IMR-90 (cell line): ENCODE data around the gene HSD17B3. TPM values are rescaled to one million over a fixed set of nuclear protein-coding genes. Genes with fewer than 3 reads are reported as not detected.

Experiments
- ATAC-seq: fragments of 200-7000 bp; cut with Tn5 transposase; 2 replicates; pipeline ENCODE4 v1.9.1; 2020; ENCODE audit warnings: low read depth, mild to moderate bottlenecking, moderate library complexity
- BruUV-seq: library from RNA; stranded (reverse); fragments of 400-500 nt; replicated peaks from 2 replicates; lab custom pipeline; 2021; lab: Mats Ljungman, UMichigan
- CTCF ChIA-PET: fragments of 300-600 bp; formaldehyde crosslinking; extraction: SDS; loops from one replicate; lab custom pipeline; 2021; ENCODE audit warnings: antibody characterized with exemption; lab: Yijun Ruan, JAX
- POLR2A ChIA-PET: fragments of 300-600 bp; sonication (Branson Sonifier 250); formaldehyde crosslinking; loops from one replicate; lab custom pipeline; 2022; ENCODE audit warnings: antibody characterized with exemption; ENCODE audit not compliant: unreplicated experiment; lab: Charles Lee
- DNase-seq: peaks from one replicate; pipeline ENCODE4 v3.0.0; 2013
- H2AFZ ChIP-seq: replicated peaks from 2 replicates; pipeline ENCODE3; 2013; ENCODE audit warnings: low read length, mild to moderate bottlenecking; ENCODE audit not compliant: poor library complexity
- H2AK5ac ChIP-seq: 2 replicates; pipeline ENCODE4 v1.6.1; 2013; ENCODE audit warnings: low read depth, low read length, inconsistent platforms
- H2AK9ac ChIP-seq: replicated peaks from 2 replicates; pipeline ENCODE3; 2013; ENCODE audit warnings: mild to moderate bottlenecking, low read depth, low read length, moderate library complexity; ENCODE audit not compliant: poor library complexity
- H2BK120ac ChIP-seq: 2 replicates; pipeline ENCODE4 v1.6.1; 2013; ENCODE audit warnings: low read depth, low read length, inconsistent platforms
- H2BK15ac ChIP-seq: 3 replicates; pipeline ENCODE4 v1.6.1; 2013; ENCODE audit warnings: low read depth, low read length, inconsistent platforms
- H2BK20ac ChIP-seq: 2 replicates; pipeline ENCODE4 v1.6.1; 2013; ENCODE audit warnings: low read depth, mild to moderate bottlenecking, inconsistent platforms, low read length, moderate library complexity
- H2BK5ac ChIP-seq: 2 replicates; pipeline ENCODE4 v1.6.1; 2013; ENCODE audit warnings: mild to moderate bottlenecking, low read depth, low read length, inconsistent platforms; ENCODE audit not compliant: poor library complexity, severe bottlenecking
- H3K14ac ChIP-seq: replicated peaks from 2 replicates; pipeline ENCODE4 v1.6.1; 2013; ENCODE audit warnings: low read depth, low read length, inconsistent platforms
- H3K18ac ChIP-seq: 2 replicates; pipeline ENCODE4 v1.6.1; 2013; ENCODE audit warnings: low read depth, low read length, control low read depth
- H3K23ac ChIP-seq: 2 replicates; pipeline ENCODE4 v1.6.1; 2013; ENCODE audit warnings: low read depth, low read length, inconsistent platforms
- H3K27ac ChIP-seq: 2 replicates; pipeline ENCODE4 v1.5.1; 2013; ENCODE audit warnings: mild to moderate bottlenecking, control low read depth, low read length; ENCODE audit not compliant: insufficient read depth
- H3K27me3 ChIP-seq: 2 replicates; pipeline ENCODE4 v1.6.1; 2013; ENCODE audit warnings: low read length; ENCODE audit not compliant: control insufficient read depth, insufficient read depth
- H3K36me3 ChIP-seq: 2 replicates; pipeline ENCODE4 v1.6.1; 2013; ENCODE audit warnings: low read length, mixed read lengths; ENCODE audit not compliant: control insufficient read depth, insufficient read depth
- H3K4ac ChIP-seq: 2 replicates; pipeline ENCODE4 v1.6.1; 2013; ENCODE audit warnings: low read depth, low read length, inconsistent platforms
- H3K4me1 ChIP-seq: 2 replicates; pipeline ENCODE4 v1.6.1; 2013; ENCODE audit warnings: low read length, mixed read lengths; ENCODE audit not compliant: control insufficient read depth, insufficient read depth
- H3K4me2 ChIP-seq: 2 replicates; pipeline ENCODE4 v1.6.1; 2013; ENCODE audit warnings: low read depth, mild to moderate bottlenecking, control low read depth, low read length, moderate library complexity
- H3K4me3 ChIP-seq: 2 replicates; pipeline ENCODE4 v1.5.1; 2013; ENCODE audit warnings: low read depth, mild to moderate bottlenecking, control low read depth, low read length, moderate library complexity; ENCODE audit not compliant: insufficient read depth
- H3K56ac ChIP-seq: 2 replicates; pipeline ENCODE4 v1.6.1; 2013; ENCODE audit warnings: low read length, inconsistent platforms; ENCODE audit not compliant: insufficient read depth; ENCODE audit errors: extremely low read depth
- H3K79me1 ChIP-seq, 2 experiments: 2 replicates each; pipeline ENCODE4 v1.6.1; 2013; ENCODE audit warnings: low read length in 2 of 2, inconsistent platforms in 1 of 2, low read depth in 1 of 2
- H3K9ac ChIP-seq: 2 replicates; pipeline ENCODE4 v1.6.1; 2013; ENCODE audit warnings: low read depth, low read length, control low read depth
- H3K9me1 ChIP-seq: 2 replicates; pipeline ENCODE4 v1.6.1; 2013; ENCODE audit warnings: low read length, inconsistent platforms; ENCODE audit not compliant: insufficient read depth
- H3K9me3 ChIP-seq: 2 replicates; pipeline ENCODE4 v1.6.1; 2013; ENCODE audit warnings: low read length; ENCODE audit not compliant: control insufficient read depth, insufficient read depth
- H4K20me1 ChIP-seq: 2 replicates; pipeline ENCODE4 v1.6.1; 2013; ENCODE audit warnings: low read length, inconsistent platforms; ENCODE audit not compliant: insufficient read depth
- H4K5ac ChIP-seq: 2 replicates; pipeline ENCODE4 v1.6.1; 2013; ENCODE audit warnings: mild to moderate bottlenecking, low read depth, low read length, control low read depth
- H4K8ac ChIP-seq, 2 experiments: 2 replicates each; pipeline ENCODE4 v1.6.1; 2013; ENCODE audit warnings: low read depth in 2 of 2, low read length in 2 of 2, control low read depth in 1 of 2, inconsistent platforms in 1 of 2
- H4K91ac ChIP-seq: 2 replicates; pipeline ENCODE4 v1.6.1; 2013; ENCODE audit warnings: low read depth, low read length, inconsistent platforms; ENCODE audit not compliant: insufficient read depth
- BHLHE40 ChIP-seq: fragments of 150-350 bp; IDR thresholded peaks from 2 replicates; pipeline ENCODE4 v1.6.1; 2016; ENCODE audit warnings: mild to moderate bottlenecking, low read depth, low read length
- CEBPB ChIP-seq: IDR thresholded peaks from 2 replicates; pipeline ENCODE4 v1.6.1; 2012; ENCODE audit warnings: low read depth, low read length, improper control_type of control experiment
- CHD1 ChIP-seq: IDR thresholded peaks from 2 replicates; pipeline ENCODE4 v1.6.1; 2012; ENCODE audit warnings: low read depth, low read length, improper control_type of control experiment
- CTCF ChIP-seq: conservative IDR thresholded peaks from 2 replicates; pipeline ENCODE4 v1.5.1; 2012; ENCODE audit warnings: mild to moderate bottlenecking, low read depth, low read length, improper control_type of control experiment
- ELK1 ChIP-seq: fragments of 150-350 bp; IDR thresholded peaks from 2 replicates; pipeline ENCODE4 v1.6.1; 2016; ENCODE audit warnings: low read depth, mild to moderate bottlenecking, low read length, moderate library complexity, borderline replicate concordance
- FOS ChIP-seq: fragments of 150-350 bp; IDR thresholded peaks from 2 replicates; pipeline ENCODE4 v1.6.1; 2016; ENCODE audit warnings: low read depth, low read length
- MAFK ChIP-seq: IDR thresholded peaks from 2 replicates; pipeline ENCODE4 v1.6.1; 2012; ENCODE audit warnings: low read depth, low read length, improper control_type of control experiment
- MAZ ChIP-seq: IDR thresholded peaks from 2 replicates; pipeline ENCODE4 v1.6.1; 2012; ENCODE audit warnings: low read depth, mild to moderate bottlenecking, low read length, improper control_type of control experiment, moderate library complexity, borderline replicate concordance
- MXI1 ChIP-seq: IDR thresholded peaks from 2 replicates; pipeline ENCODE4 v1.6.1; 2012; ENCODE audit warnings: low read depth, mild to moderate bottlenecking, low read length, moderate library complexity, borderline replicate concordance
- NFE2L2 ChIP-seq: fragments of 150-350 bp; IDR thresholded peaks from 2 replicates; pipeline ENCODE4 v1.6.1; 2016; ENCODE audit warnings: low read depth, mild to moderate bottlenecking, low read length
- POLR2A ChIP-seq: IDR thresholded peaks from 2 replicates; pipeline ENCODE4 v1.6.1; 2012; ENCODE audit warnings: mild to moderate bottlenecking, low read depth, low read length
- RAD21 ChIP-seq: IDR thresholded peaks from 2 replicates; pipeline ENCODE4 v1.6.1; 2012; ENCODE audit warnings: low read length, improper control_type of control experiment
- RCOR1 ChIP-seq: IDR thresholded peaks from 2 replicates; pipeline ENCODE4 v1.6.1; 2012; ENCODE audit warnings: mild to moderate bottlenecking, low read length, improper control_type of control experiment; ENCODE audit not compliant: insufficient replicate concordance
- RFX5 ChIP-seq: IDR thresholded peaks from 2 replicates; pipeline ENCODE4 v1.8.0; 2012; ENCODE audit warnings: low read depth, mild to moderate bottlenecking, low read length, moderate library complexity
- SMC3 ChIP-seq: fragments of 150-350 bp; IDR thresholded peaks from 2 replicates; pipeline ENCODE4 v1.6.1; 2016; ENCODE audit warnings: low read depth, mild to moderate bottlenecking, antibody characterized with exemption, low read length, moderate library complexity
- USF2 ChIP-seq: fragments of 150-350 bp; IDR thresholded peaks from 2 replicates; pipeline ENCODE4 v1.6.1; 2017; ENCODE audit warnings: mild to moderate bottlenecking, antibody characterized with exemption, low read length, low read depth
- whole genome bisulfite sequencing, 2 experiments: methylation state at CpG; one replicate each; pipeline versions ENCODE4 v1.1.5 to v1.1.7; 2013; ENCODE audit warnings: missing lambda C conversion rate in 2 of 2; ENCODE audit not compliant: insufficient read length in 1 of 2; ENCODE audit errors: extremely low coverage in 2 of 2; 5-methylcytosine and 5-hydroxymethylcytosine counted together
- dilution Hi-C: fragments of 300-500 bp; cut with HindIII; formaldehyde crosslinking; loops from one replicate; pipeline ENCODE4 v1.14.3; 2018; ENCODE audit warnings: low sequenced_read_pairs; ENCODE audit not compliant: unreplicated experiment
- in situ Hi-C: fragments of 300-500 bp; cut with MboI; formaldehyde crosslinking; loops from 3 replicates; pipeline ENCODE4 v1.14.3; 2019; ENCODE audit warnings: low sequenced_read_pairs, inconsistent platforms, mixed read lengths
- intact Hi-C: fragments of 100-400 bp; cut with micrococcal nuclease; formaldehyde crosslinking; loops from 2 replicates; pipeline ENCODE4 v1.10.0; 2022
- polyA plus RNA-seq, 3 experiments: library from polyadenylated mRNA; depleted of rRNA; stranded (reverse); fragments of >200 nt; gene quantifications; 2 replicates each; pipeline ENCODE4 v1.2.3, GENCODE V29; 2012; ENCODE audit warnings: low replicate concordance in 1 of 3
- total RNA-seq: library from RNA; depleted of rRNA; stranded (reverse); fragments of >200 nt; gene quantifications from 2 replicates; pipeline ENCODE4 v1.2.3, GENCODE V29; 2012

The HSD17B3 gene
- total and polyA plus RNA-seq, 2 of the 4 experiments (the other 2 are of a cell fraction), result 0.18 TPM; not detected in 1

GRCh38 chr9:96186591-96187011 is 115.4 kb downstream of the HSD17B3 start:
- Histone ChIP-seq H4K20me1 (no peaks in the 10 kb centered on the region), H3K9ac (no peak overlapping the region), H3K4me3 (no peak overlapping the region), H3K56ac (no peak overlapping the region), H2BK20ac (no peak overlapping the region), H3K27ac (no peak overlapping the region), H2BK15ac (no peak overlapping the region), H3K23ac (no peak overlapping the region), H4K5ac (no peak overlapping the region), H3K79me1 (no peaks in the 10 kb centered on the region), H4K91ac (no peak overlapping the region), H2BK5ac (no peak overlapping the region), H3K4me2 (no peak overlapping the region; the same call in 1 of the 2 replicates), H3K4me1 (no peaks in the 10 kb centered on the region), H3K36me3 (no peaks in the 10 kb centered on the region), H3K18ac (no peak overlapping the region), H2BK120ac (no peak overlapping the region), H4K8ac (no peak overlapping the region), H3K9me1 (no peaks in the 10 kb centered on the region), H2AFZ (peak overlapping the region; percentile 26), H3K14ac (no peak overlapping the region), H3K27me3 (peaks cover 28% of the 10 kb centered on the region), H3K9me3 (peaks cover 17% of the 10 kb centered on the region), H3K4ac (no peak overlapping the region), H2AK9ac (no peak overlapping the region), H2AK5ac (no peak overlapping the region)
- ChIA-PET POLR2A (no interaction called here), CTCF (no interaction called here)
- peak; percentile 74 for ATAC-seq
- TF ChIP-seq RFX5 (no peak), USF2 (no peak), ELK1 (no peak), CTCF (no peak), NFE2L2 (no peak), RAD21 (no peak), CHD1 (no peak), MAFK (no peak), MAZ (no peak), FOS (no peak), MXI1 (no peak), SMC3 (no peak), RCOR1 (no peak), CEBPB (no peak), POLR2A (no peak), BHLHE40 (no peak)
- intact Hi-C loops, result no loop called here
- in situ Hi-C loops, result no loop called here
- no TSS peak for BruUV-seq
- no peak for DNase-seq
- WGBS, 2 experiments, result 10% methylated on average over 7 of the region's 18 CpGs; no CpG with 5 or more reads in 1 of the 2 experiments
- dilution Hi-C loops, result no loop called here
